Measurements from ENCODE around the gene RPL41.
"Not testable (repeated sequence)": the region's sequence is repeated elsewhere in the genome, so short reads cannot be mapped to it uniquely, and the experiment has no call there.

RPL41 gene

GRCh38 chr12:56116267-56117081, at the start of gene RPL41:
TSS of gene RPL41 (plus strand) at chr12:56116633.
- DNase-seq, result no peak

- DNase-seq, result no peak
Observed at GRCh38 chr12:56071648-56072047, 44.8 kb upstream of the RPL41 start.

- DNase-seq, result no peak
Observed at GRCh38 chr12:56074396-56074795, 42.0 kb upstream of the RPL41 start.

GRCh38 chr12:56077966-56078365, 38.5 kb upstream of the RPL41 start:
- DNase-seq, result not testable (repeated sequence)

- DNase-seq, result no peak
Observed at GRCh38 chr12:56078427-56078826, 38.0 kb upstream of the RPL41 start.

GRCh38 chr12:56078931-56079722, 37.3 kb upstream of the RPL41 start:
- DNase-seq, result peak; percentile 92

GRCh38 chr12:56079723-56080555, 36.5 kb upstream of the RPL41 start, which contains the start of gene ERBB3:
TSS of gene ERBB3 (plus strand) at chr12:56080165. CDS start at chr12:56080301, 136 bp downstream.
- DNase-seq, result peak; percentile 89

- DNase-seq, result no peak
Observed at GRCh38 chr12:56080556-56081138, 35.8 kb upstream of the RPL41 start.

- DNase-seq, result no peak
Observed at GRCh38 chr12:56081393-56082347, 34.8 kb upstream of the RPL41 start.

- no peak for DNase-seq
Observed at GRCh38 chr12:56082382-56082781, 34.1 kb upstream of the RPL41 start.

GRCh38 chr12:56082967-56083366, 33.5 kb upstream of the RPL41 start:
- DNase-seq, result no peak

GRCh38 chr12:56084958-56085543, 31.4 kb upstream of the RPL41 start:
- peak; percentile 70 for DNase-seq

- DNase-seq, result no peak
Observed at GRCh38 chr12:56086096-56086495, 30.3 kb upstream of the RPL41 start.

GRCh38 chr12:56086608-56087007, 29.8 kb upstream of the RPL41 start:
- DNase-seq, result no peak

GRCh38 chr12:56087220-56087619, 29.2 kb upstream of the RPL41 start:
- no peak for DNase-seq

GRCh38 chr12:56097738-56098137, 18.7 kb upstream of the RPL41 start:
- DNase-seq, result no peak

GRCh38 chr12:56098592-56098991, 17.8 kb upstream of the RPL41 start:
- DNase-seq, result no peak

- DNase-seq, result no peak
Observed at GRCh38 chr12:56099787-56100186, 16.6 kb upstream of the RPL41 start.

- no peak for DNase-seq
Observed at GRCh38 chr12:56101045-56101444, 15.4 kb upstream of the RPL41 start.

- no peak for DNase-seq
Observed at GRCh38 chr12:56102683-56103065, 13.8 kb upstream of the RPL41 start.

- DNase-seq, result no peak
Observed at GRCh38 chr12:56103066-56103711, 13.2 kb upstream of the RPL41 start.

Data from 8988T (cell line).